Measurements from ENCODE around the gene SEPTIN1.
A peak's percentile ranks its signal among the peaks of the same experiment; 100 is the strongest.

GRCh38 chr16:30379158-30379783, 3.1 kb downstream of the SEPTIN1 start:
- TF ChIP-seq POLR2A (IDR thresholded peaks at IDR 0.05) (no peak), CTCF (IDR thresholded peaks at IDR 0.05) (peak in 1 of 3 donors; percentile 12), EP300 (IDR thresholded peaks at IDR 0.05) (no peak)
